Mucosa of rectum (tissue), 2 donors: ENCODE results near the gene CDKAL1.
"Not testable (repeated sequence)": the region's sequence is repeated elsewhere in the genome, so short reads cannot be mapped to it uniquely, and the experiment has no call there.

ENCODE experiments used
- H3K27ac ChIP-seq, 2 donors: one replicate each; pipeline ENCODE4 v1.7.0; 2013; ENCODE audit warnings: inconsistent platforms in 2 of 2, low read depth in 2 of 2, low read length in 2 of 2
- H3K27me3 ChIP-seq, 2 donors: one replicate each; pipeline ENCODE4 v1.7.0; 2013; ENCODE audit warnings: low read length in 2 of 2; ENCODE audit not compliant: control insufficient read depth in 2 of 2, insufficient read depth in 2 of 2
- H3K36me3 ChIP-seq, 2 donors: one replicate each; pipeline ENCODE4 v1.7.0; 2013; ENCODE audit warnings: low read length in 2 of 2; ENCODE audit not compliant: control insufficient read depth in 2 of 2, insufficient read depth in 2 of 2
- H3K4me1 ChIP-seq, 2 donors: one replicate each; pipeline ENCODE4 v1.7.0; 2013; ENCODE audit warnings: low read length in 2 of 2, mild to moderate bottlenecking in 1 of 2; ENCODE audit not compliant: control insufficient read depth in 2 of 2, insufficient read depth in 2 of 2
- H3K4me3 ChIP-seq, 2 donors: one replicate each; pipeline ENCODE4 v1.7.0; 2013; ENCODE audit warnings: low read length in 2 of 2
- H3K9ac ChIP-seq, 2 donors: one replicate each; pipeline ENCODE4 v1.7.0; 2013; ENCODE audit warnings: low read length in 2 of 2, low read depth in 1 of 2, mild to moderate bottlenecking in 1 of 2
- H3K9me3 ChIP-seq, 2 donors: one replicate each; pipeline ENCODE4 v1.7.0; 2013; ENCODE audit warnings: low read length in 2 of 2; ENCODE audit not compliant: control insufficient read depth in 2 of 2
- donor health status: healthy.
- donor health status: Normal muscosa, but diverticular disease.

The CDKAL1 gene

GRCh38 chr6:20723236-20723635 lies 189.0 kb downstream of the CDKAL1 start:
- Histone ChIP-seq H3K9me3 (no peaks in the 10 kb centered on the region), H3K4me1 (no peaks in the 10 kb centered on the region), H3K27ac (no peak overlapping the region), H3K27me3 (no peaks in the 10 kb centered on the region), H3K4me3 (no peak overlapping the region), H3K36me3 (no peaks in the 10 kb centered on the region), H3K9ac (no peak overlapping the region)

- no peak overlapping the region for H3K27ac ChIP-seq
- H3K27me3 ChIP-seq = no peaks in the 10 kb centered on the region
- H3K9ac ChIP-seq = no peak overlapping the region
- H3K4me1 ChIP-seq = no peaks in the 10 kb centered on the region
- no peaks in the 10 kb centered on the region for H3K36me3 ChIP-seq
- H3K9me3 ChIP-seq = no peaks in the 10 kb centered on the region
- H3K4me3 ChIP-seq = no peak overlapping the region
These were observed 190.4 kb downstream of the CDKAL1 start for GRCh38 chr6:20724443-20725190.

- not testable (repeated sequence) for H3K27ac ChIP-seq, H3K27me3 ChIP-seq, H3K36me3 ChIP-seq, H3K4me3 ChIP-seq, H3K4me1 ChIP-seq, H3K9ac ChIP-seq, H3K9me3 ChIP-seq
These were observed 191.0 kb downstream of the CDKAL1 start for GRCh38 chr6:20725235-20725634.

GRCh38 chr6:20729086-20729485 lies 194.8 kb downstream of the CDKAL1 start:
- Histone ChIP-seq H3K4me3 (no peak overlapping the region), H3K4me1 (no peaks in the 10 kb centered on the region), H3K36me3 (no peaks in the 10 kb centered on the region), H3K9me3 (no peaks in the 10 kb centered on the region), H3K9ac (no peak overlapping the region), H3K27me3 (no peaks in the 10 kb centered on the region), H3K27ac (no peak overlapping the region)

- H3K27ac ChIP-seq, H3K36me3 ChIP-seq, H3K9me3 ChIP-seq, H3K4me3 ChIP-seq, H3K9ac ChIP-seq, H3K4me1 ChIP-seq, H3K27me3 ChIP-seq: not testable (repeated sequence)
These were observed 198.1 kb downstream of the CDKAL1 start for GRCh38 chr6:20732362-20732761.

DNA sequence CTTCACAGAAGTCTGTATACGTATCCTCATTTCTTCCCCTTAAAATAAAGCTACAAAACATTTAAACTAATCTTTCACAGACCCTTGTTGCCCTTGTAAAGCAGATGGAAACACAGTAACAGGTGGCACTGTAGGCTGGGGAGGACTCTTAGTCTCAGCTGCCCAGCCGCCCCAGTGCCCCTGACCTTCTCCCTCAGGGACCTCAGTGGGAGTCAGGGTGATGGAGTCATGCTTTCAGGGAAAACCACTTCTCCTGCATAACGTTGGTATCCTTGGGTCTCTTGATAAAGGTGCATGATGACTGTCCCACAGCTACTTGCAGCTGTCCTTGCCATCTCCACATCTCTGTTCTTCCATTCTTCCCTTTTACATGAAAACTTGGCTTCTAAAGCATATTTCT lies 198.6 kb downstream of the CDKAL1 start:
- H3K9me3 ChIP-seq = no peaks in the 10 kb centered on the region
- no peaks in the 10 kb centered on the region for H3K27me3 ChIP-seq
- H3K36me3 ChIP-seq = no peaks in the 10 kb centered on the region
- no peaks in the 10 kb centered on the region for H3K4me1 ChIP-seq
- H3K9ac ChIP-seq = no peak overlapping the region
- H3K4me3 ChIP-seq = no peak overlapping the region
- no peak overlapping the region for H3K27ac ChIP-seq

DNA sequence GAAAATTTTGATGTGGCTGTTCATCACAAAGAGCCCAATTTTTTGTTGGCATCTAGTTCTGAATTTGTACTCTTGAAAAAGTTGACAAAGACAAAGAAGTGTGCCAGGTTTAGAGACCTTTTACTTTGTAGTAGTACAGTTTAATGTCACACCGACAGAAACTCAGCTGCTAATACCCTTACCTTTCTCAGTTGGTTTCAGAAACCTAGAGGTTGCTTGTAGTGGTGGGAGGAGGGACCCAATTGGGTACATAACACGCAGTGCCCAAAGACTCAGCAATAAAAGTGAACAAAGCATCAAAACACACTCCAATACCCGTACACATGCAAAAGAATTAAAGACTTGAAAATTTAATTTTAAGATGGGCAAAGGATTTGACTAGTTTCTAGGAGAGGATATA lies 203.7 kb downstream of the CDKAL1 start:
- no peak overlapping the region for H3K4me3 ChIP-seq
- H3K4me1 ChIP-seq = no peaks in the 10 kb centered on the region
- H3K36me3 ChIP-seq = no peaks in the 10 kb centered on the region
- H3K9me3 ChIP-seq = no peaks in the 10 kb centered on the region
- no peak overlapping the region for H3K27ac ChIP-seq
- H3K27me3 ChIP-seq = no peaks in the 10 kb centered on the region
- no peak overlapping the region for H3K9ac ChIP-seq

DNA sequence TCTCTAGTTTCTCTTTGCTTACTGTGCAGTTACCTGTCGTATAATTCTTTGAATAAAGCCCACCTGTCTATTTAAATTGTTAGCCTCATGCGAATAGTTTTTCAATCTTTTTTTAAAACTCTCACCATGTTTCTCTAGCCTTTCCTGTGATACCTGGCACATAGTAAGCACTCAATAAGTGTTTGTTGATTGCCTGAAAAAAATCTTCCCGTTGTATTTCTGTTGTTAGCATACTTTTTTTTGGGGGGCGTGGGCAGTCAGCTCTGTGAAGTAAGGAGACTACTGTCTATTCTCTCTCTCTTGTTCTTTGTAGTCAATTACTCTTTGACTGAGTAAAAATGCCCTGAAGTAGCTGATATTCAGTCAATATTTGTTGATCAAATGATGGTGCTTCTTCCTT lies 205.8 kb downstream of the CDKAL1 start:
- Histone ChIP-seq H3K36me3 (no peaks in the 10 kb centered on the region), H3K27me3 (no peaks in the 10 kb centered on the region), H3K9ac (no peak overlapping the region), H3K9me3 (no peaks in the 10 kb centered on the region), H3K27ac (no peak overlapping the region), H3K4me1 (no peaks in the 10 kb centered on the region), H3K4me3 (no peak overlapping the region)

- no peaks in the 10 kb centered on the region for H3K4me1 ChIP-seq
- no peak overlapping the region for H3K9ac ChIP-seq
- H3K36me3 ChIP-seq = no peaks in the 10 kb centered on the region
- no peak overlapping the region for H3K27ac ChIP-seq
- H3K9me3 ChIP-seq = no peaks in the 10 kb centered on the region
- no peak overlapping the region for H3K4me3 ChIP-seq
- H3K27me3 ChIP-seq = no peaks in the 10 kb centered on the region
These were observed 206.5 kb downstream of the CDKAL1 start for GRCh38 chr6:20740727-20741126.

DNA sequence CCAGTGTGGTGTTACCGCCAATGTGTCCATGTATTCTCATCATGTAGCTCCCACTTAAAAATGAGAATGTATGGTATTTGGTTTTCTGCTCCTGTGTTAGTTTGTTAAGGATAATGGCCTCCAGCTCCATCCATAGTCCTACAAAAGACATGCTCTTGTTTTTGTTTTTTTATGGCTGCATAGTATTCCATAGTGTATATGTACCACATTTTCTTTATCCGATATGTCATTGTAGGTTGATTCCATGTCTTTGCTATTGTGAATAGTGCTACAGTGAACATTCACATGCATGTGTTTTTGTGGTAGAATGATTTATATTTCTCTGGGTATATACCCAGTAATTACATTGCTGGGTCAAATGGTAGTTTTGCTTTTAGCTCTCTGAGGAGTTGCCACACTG lies 207.2 kb downstream of the CDKAL1 start:
- Histone ChIP-seq H3K4me3 (no peak overlapping the region), H3K36me3 (no peaks in the 10 kb centered on the region), H3K9ac (no peak overlapping the region), H3K9me3 (no peaks in the 10 kb centered on the region), H3K27ac (no peak overlapping the region), H3K27me3 (no peaks in the 10 kb centered on the region), H3K4me1 (no peaks in the 10 kb centered on the region)
